ACHN (cell line): ENCODE results near the gene KCNMB2.

Experiments
- DNase-seq: peaks from one replicate; pipeline ENCODE4 v3.0.0-alpha.2; 2015
- in situ Hi-C: cut with HindIII; loops from 2 replicates; pipeline ENCODE4 v1.10.0; 2017; ENCODE audit warnings: low sequenced_read_pairs, low pct_ligation_motif_present, low pct_unique_long_range_greater_than_20kb

Gene KCNMB2

DNA sequence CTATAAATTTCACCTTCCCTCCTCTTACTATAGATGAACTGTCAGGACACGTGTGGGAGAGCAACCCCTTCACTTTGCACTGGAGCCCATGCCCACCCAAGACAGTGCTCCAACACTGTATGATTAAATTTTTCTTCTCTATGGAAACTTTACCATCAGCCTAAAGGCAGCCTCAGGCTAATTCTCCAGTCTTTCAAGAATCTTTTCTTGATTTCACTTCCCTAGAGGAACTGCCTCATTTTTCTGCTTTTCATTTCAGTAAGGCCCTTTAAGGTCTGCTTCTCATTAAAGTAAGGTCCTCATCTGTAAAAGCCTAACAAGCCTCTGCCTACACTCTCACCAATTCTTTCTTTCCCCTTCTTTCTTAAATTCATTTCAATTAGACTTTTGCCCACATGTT, 137.3 kb downstream of the KCNMB2 start:
- in situ Hi-C loops = no loop called here
- no peak for DNase-seq

DNA sequence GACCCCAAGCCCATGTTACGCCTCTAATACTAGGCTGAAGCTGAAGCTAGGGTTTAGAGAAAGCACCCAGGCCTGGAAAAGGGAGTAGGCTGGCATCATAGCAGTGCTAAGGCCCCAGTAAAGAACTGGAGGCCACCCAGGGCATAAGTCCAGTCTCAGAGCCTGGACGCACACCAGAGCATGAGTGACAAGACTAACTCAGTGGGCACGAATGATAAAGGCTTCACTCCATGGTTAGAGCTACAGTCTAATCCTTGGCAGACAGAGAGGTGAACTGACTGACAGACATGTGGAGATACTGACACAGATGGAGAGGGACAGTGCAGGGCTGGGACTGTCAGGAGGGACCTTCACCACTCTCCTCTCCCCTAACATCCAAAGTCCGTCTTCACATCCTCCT, 139.8 kb downstream of the KCNMB2 start:
- DNase-seq = no peak
- in situ Hi-C loops = no loop called here

DNA sequence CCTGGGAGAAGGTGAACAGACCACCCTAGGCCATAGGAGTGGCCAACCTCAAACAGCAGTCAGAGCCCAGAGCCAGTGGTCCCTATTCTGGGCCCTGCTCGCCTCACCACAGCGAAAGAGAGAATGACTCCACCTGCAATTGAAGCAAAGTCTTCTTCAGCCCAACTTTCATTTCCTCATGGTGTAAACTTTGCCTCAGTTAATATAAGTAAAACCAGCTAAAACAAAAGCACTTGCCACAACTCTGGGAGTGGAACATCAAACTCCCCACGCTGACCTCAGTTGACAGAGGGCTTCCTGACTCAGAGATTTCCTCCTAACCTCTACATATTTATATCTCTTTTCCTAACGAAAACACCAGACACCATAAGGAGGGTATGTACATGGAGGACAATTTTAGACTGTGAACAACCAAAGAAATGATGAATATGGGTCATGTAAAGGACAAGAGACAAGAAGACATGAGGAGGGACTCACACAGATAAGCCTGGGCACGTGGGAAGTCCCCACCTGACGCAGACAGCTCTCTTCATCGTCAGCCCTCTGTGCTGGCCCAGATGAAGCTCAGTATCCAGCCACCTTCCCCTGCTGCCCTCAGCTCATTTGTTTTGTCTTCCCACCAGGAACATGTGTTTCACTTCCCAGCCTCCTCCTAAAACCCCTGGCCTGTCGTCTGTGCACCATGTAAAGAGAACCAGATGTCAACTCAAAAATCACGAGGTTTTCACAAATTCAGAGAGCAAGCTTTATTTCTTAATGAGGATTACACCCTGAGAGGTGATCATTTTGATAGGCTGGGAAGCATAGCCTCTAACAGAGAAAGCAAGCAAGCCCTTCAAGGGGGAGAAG, 140.9 kb downstream of the KCNMB2 start:
- no peak for DNase-seq
- in situ Hi-C loops = no loop called here

DNA sequence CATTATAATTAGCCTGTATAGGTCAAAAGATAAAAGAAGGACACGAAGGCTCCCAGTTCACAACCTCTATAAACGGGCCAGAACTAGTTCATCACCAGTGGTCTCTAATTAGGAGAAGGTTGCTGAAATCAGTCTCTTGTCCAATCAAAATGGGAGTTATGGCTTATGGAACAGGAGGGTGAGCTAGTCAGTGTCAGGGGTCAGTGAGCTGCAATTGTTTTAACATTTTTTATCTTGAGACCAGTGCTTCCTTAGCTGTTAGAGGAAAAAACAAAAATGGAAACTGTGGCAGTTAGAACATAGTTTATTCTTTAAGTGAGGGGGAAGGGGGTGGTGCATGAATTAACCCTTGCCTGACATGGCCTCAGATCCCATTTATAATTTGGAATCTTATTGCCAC, 141.7 kb downstream of the KCNMB2 start:
- in situ Hi-C loops = no loop called here
- no peak for DNase-seq

DNA sequence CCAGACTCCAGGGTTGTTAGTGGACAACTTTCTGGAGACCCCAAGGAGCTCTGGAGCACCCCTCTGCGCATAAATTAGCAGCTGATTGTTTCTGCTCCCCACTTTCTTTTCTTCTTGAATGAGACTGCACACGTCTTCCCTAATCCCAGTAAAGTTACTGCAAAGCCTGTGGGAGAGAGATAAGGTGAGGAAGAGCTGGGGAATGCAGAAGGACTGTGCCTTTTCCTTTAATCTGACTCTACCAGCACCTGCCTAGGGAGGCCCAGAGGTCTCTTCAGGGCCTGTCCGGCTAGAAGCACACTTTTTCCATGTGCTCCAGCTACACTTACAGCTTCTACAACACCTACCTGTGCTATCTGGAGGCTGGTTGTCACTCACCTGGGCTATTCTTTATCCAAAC, 143.8 kb downstream of the KCNMB2 start:
- in situ Hi-C loops = no loop called here

DNA sequence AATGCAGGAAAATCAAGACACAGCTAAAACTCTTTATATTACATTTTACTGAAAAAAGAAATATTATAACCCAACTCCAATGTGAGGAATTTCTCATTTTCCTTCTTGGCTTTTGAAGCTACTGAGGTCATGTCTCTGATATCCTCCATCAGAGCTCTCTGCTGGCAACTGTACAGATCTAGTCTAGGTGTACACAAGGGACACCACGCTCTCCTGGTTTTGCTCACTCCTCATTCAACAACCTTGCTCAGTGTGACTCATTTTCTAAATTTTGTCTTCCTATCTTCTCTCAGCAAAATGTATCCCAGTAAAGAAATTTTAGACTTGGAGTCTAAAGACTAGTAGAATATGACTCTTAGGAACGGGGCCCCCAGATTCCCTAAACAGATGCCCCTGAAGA, 144.3 kb downstream of the KCNMB2 start:
- in situ Hi-C loops = no loop called here

More for the DNA sequence above, 143.8 kb downstream of the KCNMB2 start:
- DNase-seq = no peak

DNA sequence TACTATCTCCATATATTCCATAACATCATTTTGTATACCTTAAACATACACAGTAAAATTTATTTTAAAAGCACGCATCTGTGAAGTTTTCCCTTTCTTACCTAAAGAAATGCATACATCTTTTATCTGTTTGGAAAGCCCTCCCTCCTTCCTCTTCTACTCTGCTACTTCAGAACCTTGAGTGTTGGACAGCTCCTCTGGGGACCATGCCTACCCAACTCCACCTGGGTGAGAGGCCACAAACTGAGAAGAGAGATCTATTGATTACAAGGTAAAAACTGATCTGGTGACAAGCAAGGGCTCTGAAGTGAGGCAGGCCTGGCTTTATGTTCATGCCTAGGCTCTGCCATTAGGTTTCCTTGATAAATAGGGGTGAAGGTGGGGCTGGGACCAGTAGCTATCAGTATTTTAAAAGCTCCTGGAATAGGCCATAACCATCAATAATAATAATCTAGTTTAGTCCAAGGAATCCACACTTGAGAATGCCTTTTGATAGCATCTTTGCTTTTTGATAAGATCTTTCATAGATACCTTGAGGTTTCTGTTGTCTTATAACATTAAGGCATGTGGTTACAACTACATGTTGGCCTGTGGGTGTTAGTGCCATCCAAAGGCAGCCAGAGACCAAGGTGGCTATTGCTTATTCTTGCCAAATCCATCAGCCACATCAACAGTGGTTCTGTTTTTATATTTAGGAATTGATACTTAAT, 148.8 kb downstream of the KCNMB2 start:
- peak; percentile 17 for DNase-seq
- in situ Hi-C loops = no loop called here

More for the DNA sequence above, 144.3 kb downstream of the KCNMB2 start:
- no peak for DNase-seq

DNA sequence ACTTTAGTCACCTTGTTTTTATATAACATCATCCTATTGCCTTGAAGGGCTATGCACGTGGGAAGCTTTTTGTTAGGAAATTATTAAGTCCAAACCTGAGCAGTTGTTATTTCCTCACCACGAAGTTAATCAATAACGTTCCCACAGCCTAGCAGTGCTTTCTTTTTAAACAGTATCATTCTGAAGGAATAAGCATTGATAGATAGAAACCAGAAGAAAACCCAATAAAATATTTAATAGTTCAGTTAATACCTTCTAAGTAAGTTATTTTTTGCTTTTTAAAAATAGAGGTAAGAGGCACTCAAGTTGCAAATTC, 149.3 kb downstream of the KCNMB2 start:
- in situ Hi-C loops = no loop called here
- DNase-seq = no peak

DNA sequence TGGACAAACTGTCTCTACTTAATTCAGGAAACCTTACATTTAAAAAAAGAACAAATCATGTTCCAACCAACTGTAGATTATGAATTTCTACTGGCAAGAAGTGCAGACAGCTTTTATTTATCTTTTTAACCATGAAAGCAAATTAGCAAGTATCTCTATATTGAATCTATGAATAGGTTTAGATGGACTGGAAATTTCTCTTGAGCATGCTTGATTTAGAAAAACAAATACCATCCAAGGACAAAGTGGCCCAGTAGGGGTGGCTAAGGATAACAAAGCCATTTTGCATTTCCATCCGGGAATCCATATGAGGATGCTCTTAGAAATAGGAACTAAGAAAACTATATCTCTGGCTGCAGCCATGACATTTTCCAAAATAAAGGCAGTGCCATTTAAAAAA, 150.6 kb downstream of the KCNMB2 start:
- DNase-seq = no peak
- in situ Hi-C loops = no loop called here

DNA sequence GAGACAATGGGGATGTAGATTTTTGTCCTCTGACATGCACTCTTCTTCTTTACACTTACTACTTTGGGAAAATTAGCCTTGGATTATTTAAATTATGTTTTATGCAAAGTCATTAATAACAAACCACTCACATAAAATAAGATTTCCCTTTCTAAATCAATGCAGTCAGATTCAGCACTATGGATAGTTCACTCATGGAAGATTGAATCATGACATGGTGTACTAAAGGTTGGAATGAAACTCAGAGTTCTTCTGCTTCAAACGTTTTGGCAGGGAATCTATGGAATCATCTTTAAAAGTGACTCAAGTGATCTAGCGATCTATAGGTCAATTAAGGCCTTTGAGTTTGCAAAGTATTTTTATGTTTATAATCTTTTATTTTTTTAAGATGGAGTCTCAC, 154.3 kb downstream of the KCNMB2 start:
- in situ Hi-C loops = no loop called here
- DNase-seq = no peak

DNA sequence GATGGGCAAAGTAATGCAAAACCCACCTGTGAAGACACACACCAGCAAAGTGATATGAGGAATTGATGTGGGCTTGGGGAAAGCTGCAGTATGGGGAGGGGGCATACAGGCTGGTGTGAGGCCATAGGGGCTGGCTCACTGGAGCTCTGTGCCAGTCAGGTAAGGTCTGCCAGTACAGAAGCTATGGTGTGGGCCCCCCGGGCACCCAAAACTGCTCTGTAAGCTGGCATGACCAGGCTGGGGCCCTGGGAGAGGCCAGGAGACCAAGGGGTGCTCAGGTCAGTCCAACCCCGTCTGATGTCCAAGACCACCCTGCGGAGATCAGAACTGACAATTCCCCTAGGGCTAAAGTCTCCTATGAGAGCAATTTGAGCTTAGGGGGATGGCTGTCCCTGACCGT, 163.1 kb downstream of the KCNMB2 start:
- DNase-seq = no peak
- in situ Hi-C loops = no loop called here

DNA sequence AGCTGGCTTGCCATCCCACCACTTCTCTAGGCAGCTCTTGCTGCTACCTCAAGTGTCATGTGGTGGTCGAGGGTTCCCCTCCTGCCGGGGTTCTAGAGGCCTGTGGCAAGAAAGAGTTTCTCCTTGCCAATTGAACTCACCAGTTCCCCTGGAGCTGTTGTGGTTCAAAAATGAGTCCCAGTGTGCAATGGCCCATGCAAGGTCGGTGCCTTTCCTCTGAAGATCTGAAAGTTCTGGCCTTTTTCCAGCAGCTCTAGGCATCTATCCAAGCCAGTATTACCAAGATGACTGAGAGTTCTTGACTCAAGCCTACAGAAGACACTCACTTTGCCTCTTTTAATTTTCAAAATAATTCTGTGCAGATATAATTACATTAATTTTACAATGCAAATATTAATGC, 163.6 kb downstream of the KCNMB2 start:
- in situ Hi-C loops = no loop called here
- peak; percentile 2 for DNase-seq

DNA sequence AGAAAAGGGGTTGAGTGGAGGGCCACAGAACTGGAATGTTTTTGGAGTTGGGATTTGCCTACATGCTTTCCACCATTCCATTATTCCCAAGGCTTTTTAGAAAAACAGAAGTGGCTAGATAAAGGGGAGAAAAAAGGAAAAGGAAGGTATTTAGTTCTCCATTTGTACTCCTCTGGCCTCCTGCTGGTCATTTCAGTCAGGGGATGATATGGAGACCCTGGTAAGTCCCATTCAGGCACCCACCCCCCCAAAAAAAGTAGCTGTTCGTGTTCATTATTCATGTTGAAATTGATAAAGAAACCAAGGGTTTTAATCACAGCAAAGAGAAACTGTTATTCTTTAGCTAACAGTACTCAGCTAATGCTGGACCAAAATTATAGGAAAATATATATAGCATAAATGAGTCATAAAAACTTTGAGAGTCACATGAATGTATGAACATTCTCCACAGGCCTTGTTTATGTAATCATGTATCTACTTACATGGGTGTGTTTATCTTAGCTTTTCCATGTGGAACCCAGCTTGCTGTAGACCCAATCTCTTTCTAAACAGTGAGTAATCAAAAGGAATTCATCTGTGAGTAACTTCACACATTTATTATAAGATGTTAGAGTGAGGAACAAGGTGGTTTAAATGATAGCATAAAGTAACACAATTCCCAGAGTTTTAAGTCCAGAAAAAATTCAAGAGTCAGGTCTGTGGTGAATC, 167.2 kb downstream of the KCNMB2 start:
- DNase-seq = no peak
- in situ Hi-C loops = no loop called here

DNA sequence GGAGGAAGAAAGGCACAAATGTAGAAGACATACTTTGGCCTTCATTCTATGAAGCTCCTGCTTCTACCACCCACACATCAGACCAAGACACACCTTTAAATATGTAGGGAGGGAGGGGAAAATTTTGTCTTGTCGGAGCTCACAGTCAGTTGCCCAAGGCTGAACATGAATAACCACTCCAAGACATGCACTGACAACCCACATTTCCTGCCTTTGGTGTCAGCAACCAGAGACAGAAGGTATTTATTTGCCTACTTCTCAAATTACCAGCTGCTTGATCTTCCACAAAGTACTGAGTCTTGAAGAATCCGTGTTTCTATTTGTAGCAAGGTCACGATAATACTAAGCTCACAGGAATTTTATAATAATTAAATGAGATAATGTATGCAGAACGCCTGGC, 169.7 kb downstream of the KCNMB2 start:
- no peak for DNase-seq
- in situ Hi-C loops = no loop called here

DNA sequence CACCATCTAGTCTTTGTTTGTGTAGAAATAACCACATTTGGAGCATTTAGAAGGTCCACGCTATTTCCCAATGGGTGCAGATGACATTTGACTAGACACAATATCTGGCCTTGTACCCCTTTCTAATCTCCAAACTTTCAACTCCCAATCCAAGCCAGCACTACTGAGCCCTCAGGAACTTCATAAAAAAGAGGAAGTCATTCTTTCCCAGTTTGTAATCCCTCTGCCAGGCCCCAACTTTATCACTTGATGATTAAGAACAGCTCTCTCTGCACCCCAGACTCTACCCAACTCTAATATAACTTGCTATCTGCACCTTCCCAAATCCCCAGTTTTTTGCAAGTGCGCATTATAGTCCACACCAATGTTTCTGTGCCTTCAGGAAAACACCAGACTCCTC, 170.2 kb downstream of the KCNMB2 start:
- DNase-seq = no peak
- in situ Hi-C loops = no loop called here

DNA sequence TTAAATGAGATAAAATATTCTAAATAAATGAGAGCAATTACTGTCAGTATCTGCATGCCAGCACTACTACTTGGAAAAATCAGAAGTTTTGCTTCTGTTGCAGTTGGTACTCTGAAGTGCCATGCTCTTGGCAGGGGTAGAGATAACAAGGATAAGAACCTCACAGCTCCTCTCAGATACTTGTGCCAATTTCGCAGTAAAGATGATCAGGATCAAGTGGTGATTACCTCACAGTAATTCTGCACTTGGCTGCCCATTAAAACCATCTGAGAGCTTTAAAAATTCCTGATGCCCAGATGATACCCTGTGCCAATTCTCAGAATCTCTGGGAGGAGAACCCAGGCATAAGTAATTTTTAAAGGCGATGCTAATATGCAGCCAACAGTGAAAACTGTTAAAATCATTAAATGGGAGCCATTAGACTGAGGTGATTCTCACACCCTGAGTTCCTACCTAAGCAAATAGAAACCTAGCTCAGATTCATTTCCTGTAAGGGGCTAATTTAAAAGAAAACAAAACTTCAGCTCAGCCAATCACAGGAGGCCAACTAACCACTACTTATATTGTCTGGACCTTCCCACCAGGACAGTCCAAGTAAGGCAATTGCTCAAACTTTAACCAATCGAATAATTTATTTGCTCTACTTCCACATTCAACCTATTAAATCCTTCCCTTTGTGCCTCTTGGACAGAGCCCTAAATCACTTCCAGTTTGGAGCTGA, 171.2 kb downstream of the KCNMB2 start:
- in situ Hi-C loops = no loop called here
- DNase-seq = no peak

DNA sequence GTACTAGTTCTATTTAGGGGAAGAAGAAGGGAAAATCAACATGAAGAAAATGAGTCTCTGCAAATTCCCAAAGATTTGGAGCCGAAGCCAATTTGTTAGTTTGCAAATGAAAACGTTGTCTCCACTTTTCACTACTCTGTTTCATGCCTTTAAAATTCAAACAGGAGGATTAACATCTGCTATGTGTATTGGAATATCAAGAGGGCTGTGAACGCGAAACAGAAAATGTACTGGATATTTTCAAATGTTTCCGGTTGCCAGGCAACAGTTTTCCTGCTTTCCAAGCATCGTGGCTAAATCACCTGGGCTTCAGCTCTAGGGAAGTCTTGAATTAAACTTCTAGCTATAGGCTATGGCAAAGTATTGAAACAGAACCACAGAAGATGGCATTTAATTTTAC, 172.8 kb downstream of the KCNMB2 start:
- no peak for DNase-seq
- in situ Hi-C loops = no loop called here

DNA sequence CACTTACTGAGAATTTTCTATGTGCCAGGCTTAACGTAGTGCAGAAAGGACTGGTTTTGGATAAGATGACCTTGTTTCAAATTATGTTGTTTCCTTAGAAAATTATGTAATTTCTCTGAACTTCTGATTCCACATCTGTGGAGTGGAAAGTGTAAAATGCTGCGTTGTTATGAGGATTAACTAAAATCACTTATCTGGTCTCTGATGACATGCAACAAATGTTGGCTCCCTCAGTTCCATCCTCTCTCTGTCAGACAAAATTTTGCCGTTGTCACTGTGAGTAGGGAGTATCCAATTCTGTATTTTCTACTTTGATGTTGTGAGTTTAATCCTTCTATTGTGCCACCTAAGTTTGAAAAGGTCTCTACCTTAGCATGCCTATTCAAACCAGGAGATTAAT, 175.5 kb downstream of the KCNMB2 start:
- no peak for DNase-seq
- in situ Hi-C loops = no loop called here

DNA sequence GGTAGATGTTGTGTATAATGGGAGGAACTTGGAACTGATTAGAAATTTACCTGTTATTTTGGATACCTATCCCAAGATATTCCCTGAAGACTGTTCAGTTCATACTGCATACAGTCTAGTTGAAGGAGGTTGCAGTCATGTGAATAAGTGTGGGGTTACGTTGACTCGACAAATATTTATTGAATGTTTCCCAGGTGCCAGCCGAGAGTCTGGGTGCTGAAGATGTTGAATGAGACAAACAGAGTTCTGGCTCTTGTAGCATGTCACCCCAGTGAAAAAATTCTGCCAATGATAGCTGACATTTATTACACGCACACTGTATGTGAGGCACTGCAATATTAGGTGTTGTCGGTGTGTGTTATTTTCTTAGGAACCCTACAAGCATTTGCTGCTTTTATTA, 176.0 kb downstream of the KCNMB2 start:
- DNase-seq = no peak
- in situ Hi-C loops = no loop called here
